Pancreas (tissue), 10 donors: Measurements from ENCODE around the gene LDAF1. TPM values are rescaled to one million over a fixed set of nuclear protein-coding genes. Genes with fewer than 3 reads are reported as not detected.

Experiments used
- ATAC-seq, 4 donors: fragments of 200-7000 bp; cut with Tn5 transposase; one replicate each; pipeline versions ENCODE4 v1.8.0 to v1.9.1; 2020; ENCODE audit warnings: mild to moderate bottlenecking in 4 of 4, moderate library complexity in 4 of 4
- DNase-seq, 6 donors: peaks; one replicate each; pipeline ENCODE4 v3.0.0-alpha.2; 2020
- FAIRE-seq: peaks from 2 replicates; lab custom pipeline; 2012; peaks lifted over from hg19 to GRCh38; lab: Jason Lieb, UNC
- H3K27ac ChIP-seq, 4 donors: fragments of 200-600 bp; sonication (generic); 1 replicate in 3 of 4; 2 replicates in 1 of 4; pipeline versions ENCODE4 v1.5.0 to v1.8.0; 2020
- H3K27me3 ChIP-seq, 4 donors: fragments of 200-600 bp; one replicate each; pipeline ENCODE4 v1.8.0; 2021
- H3K36me3 ChIP-seq, 3 donors: fragments of 200-600 bp; sonication (generic) in 1 of 3; one replicate each; pipeline versions ENCODE4 v1.5.0 to v1.8.0; 2020 to 2021
- H3K4me1 ChIP-seq, 3 donors: fragments of 200-600 bp; one replicate each; pipeline ENCODE4 v1.8.0; 2021
- H3K4me3 ChIP-seq, 4 donors: fragments of 200-600 bp; sonication (generic) in 2 of 4; one replicate each; pipeline versions ENCODE4 v1.5.0 to v1.8.0; 2020 to 2021
- H3K9me3 ChIP-seq, 4 donors: fragments of 200-600 bp; one replicate each; pipeline ENCODE4 v1.8.0; 2021
- CTCF ChIP-seq, 4 donors: fragments of 200-600 bp; sonication (generic) in 3 of 4; IDR thresholded peaks; one replicate each; pipeline versions ENCODE4 v1.5.0 to v1.8.0; 2021; ENCODE audit warnings: antibody characterized with exemption in 4 of 4
- WGBS, 2 donors: extraction: QIAGEN DNeasy Blood & Tissue Kit; methylation state at CpG; one replicate each; pipeline ENCODE4 v1.1.7; 2013; 5-methylcytosine and 5-hydroxymethylcytosine counted together
- intact Hi-C, 3 donors: fragments of 100-400 bp; cut with DNase I; formaldehyde crosslinking; loops; one replicate each; pipeline versions ENCODE4 v1.11.1 to v1.14.2; 2022
- polyA plus RNA-seq, 2 donors: library from polyadenylated mRNA; stranded (reverse); fragments of 200-250 nt; gene quantifications; one replicate each; pipeline ENCODE4 v1.2.3, GENCODE V29; 2013
- total RNA-seq, 6 donors: library from RNA; stranded (reverse); fragmentation: NEBNext Ultra II Directional in 4 of 6; extraction: Animal tissue kit (Norgen Biotek cat#: 25700) in 4 of 6; gene quantifications; one replicate each; pipeline versions ENCODE4 v1.2.1 to v1.2.4, GENCODE V29; 2021 to 2023
- donor health status: healthy with polysubstance abuse.
- donor health status: DM: no; HTN: no; CAD: no; lungs with moderate emphysema.
- donor health status: DM: no; HTN: no; CAD: no.
- donor health status: control.
- donor health status: control.
- donor health status: Bipolar disorder and iron deficiency.
- donor health status: DM: yes; HTN: yes; CAD: no.
- donor health status: DM: no; HTN: no; CAD: no.
- donor health status: DM: no; HTN: no; CAD: no.
- donor health status: DM: yes; HTN: yes; CAD: no.

LDAF1 gene
- total and polyA plus RNA-seq, 8 donors = 5.1 to 21.9 (median 12.0) TPM

DNA sequence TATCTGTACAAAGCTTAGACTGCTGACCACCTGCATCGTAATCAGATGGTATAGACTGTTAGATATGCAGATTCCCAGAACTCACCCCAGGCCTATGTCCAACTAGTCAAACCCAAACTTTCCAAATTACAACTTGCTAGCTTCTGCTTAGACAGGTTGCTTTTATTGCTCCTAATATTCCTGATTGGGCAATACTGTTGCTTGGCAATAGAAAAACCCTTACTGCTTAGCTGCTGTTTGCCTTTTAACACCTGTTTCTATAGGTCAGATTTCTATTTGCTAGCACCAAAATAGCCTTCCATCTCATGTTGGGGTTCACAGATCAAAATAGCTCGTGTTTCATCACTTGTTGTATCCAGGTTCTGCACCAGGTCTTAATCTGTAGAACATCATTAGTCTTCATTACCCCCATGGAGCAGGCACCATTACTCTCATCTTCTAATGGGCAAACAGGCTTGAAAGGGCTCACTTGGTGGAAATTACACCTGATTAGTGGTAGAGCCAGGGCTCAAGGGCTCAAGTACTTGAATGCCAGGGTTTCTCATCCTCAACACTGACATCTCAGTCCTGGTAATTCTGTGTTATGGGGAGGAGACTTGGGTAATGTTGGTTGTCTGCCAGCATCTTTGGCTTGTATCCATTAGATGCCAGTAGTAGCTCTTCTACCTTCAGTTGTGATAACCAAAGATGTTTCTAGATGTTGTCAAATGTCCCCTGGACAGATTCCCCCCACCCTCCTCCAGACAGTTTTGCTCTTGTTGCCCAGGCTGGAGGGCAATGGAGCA lies 50.2 kb downstream of the LDAF1 start:
- Histone ChIP-seq H3K4me1 (no peaks in the 10 kb centered on the region), H3K9me3 (no peaks in the 10 kb centered on the region), H3K27ac (no peak overlapping the region), H3K27me3 (no peaks in the 10 kb centered on the region), H3K4me3 (no peak overlapping the region), H3K36me3 (no peaks in the 10 kb centered on the region)
- TF ChIP-seq CTCF (IDR thresholded peaks at IDR 0.05) = no peak
- FAIRE-seq = no peak
- WGBS, 2 donors = 55 to 61% methylated on average over 2 of the region's 2 CpGs
- ATAC-seq = no peak
- no peak for DNase-seq
- intact Hi-C loops = no loop called here

DNA sequence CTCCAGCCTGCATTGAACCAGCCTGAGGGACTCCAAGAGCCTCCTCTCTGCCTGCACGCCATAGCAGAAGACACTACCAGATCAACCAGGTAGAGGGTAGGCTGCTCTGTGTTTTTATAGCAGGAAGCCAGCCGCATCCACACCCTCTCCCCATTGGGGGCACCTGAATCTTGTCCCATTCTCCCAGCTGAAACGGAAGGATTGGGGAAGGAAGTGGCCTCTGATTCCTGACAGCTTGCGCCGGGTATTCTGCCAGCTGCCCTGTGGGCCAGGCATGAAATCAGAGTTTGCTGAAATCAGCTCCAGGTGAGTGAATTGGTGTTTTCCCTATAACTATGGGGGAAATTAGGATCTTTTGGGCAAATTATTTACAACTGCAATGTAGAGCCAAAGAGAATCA lies 53.0 kb downstream of the LDAF1 start, which contains the start of gene ZP2:
TSS of gene ZP2 (minus strand) at position 89 of the 400 bp plus-strand sequence. CDS start at position 62, 27 bp downstream.
- Histone ChIP-seq H3K27ac (no peak within 1 kb of the TSS), H3K4me1 (no peaks in the 10 kb centered on the region), H3K4me3 (no peak within 1 kb of the TSS), H3K27me3 (no peaks in the 10 kb centered on the region), H3K36me3 (no peaks in the 10 kb centered on the region), H3K9me3 (no peaks in the 10 kb centered on the region)
- no peak for DNase-seq
- no peak for FAIRE-seq
- intact Hi-C loops = no loop called here
- no peak for ATAC-seq
- TF ChIP-seq CTCF (IDR thresholded peaks at IDR 0.05) = no peak
- 76 to 77% methylated on average over 5 of the region's 5 CpGs for WGBS, 2 donors

DNA sequence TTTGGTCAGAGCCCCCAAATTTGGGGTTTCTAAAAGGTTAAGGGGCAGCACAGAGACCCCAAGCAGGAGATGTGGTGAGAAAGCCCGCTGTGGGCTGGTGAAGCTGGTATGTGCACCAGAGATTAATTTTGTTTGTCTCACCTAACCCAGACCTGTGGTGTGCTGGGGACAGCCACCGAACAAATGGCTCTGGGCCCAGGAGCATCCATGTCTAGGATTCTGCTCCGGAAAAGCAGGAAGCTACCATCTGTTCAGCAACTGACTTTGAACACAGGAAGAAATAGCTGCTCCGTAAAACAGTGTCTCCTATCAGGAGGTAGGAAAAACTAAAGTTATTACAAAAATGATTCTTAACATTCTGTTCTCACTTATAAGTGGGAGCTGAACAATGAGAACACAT lies 55.6 kb downstream of the LDAF1 start:
- ATAC-seq (no peak), DNase-seq (no peak), FAIRE-seq (no peak)
- 63 to 68% methylated on average over 4 of the region's 4 CpGs for WGBS, 2 donors
- Histone ChIP-seq H3K27ac (no peak overlapping the region), H3K27me3 (no peaks in the 10 kb centered on the region), H3K9me3 (no peaks in the 10 kb centered on the region), H3K36me3 (no peaks in the 10 kb centered on the region), H3K4me1 (no peaks in the 10 kb centered on the region), H3K4me3 (no peak overlapping the region)
- intact Hi-C loops = no loop called here
- TF ChIP-seq CTCF (IDR thresholded peaks at IDR 0.05) = no peak

GRCh38 chr16:21217121-21217520 lies 58.6 kb downstream of the LDAF1 start:
- no peak overlapping the region for H3K27ac ChIP-seq
- intact Hi-C loops = loop anchor here in 1 of 3 donors (5.0 kb wide), 1 partner anchor 40 kb away; no protein-coding TSS in a partner anchor
- H3K36me3 ChIP-seq = no peaks in the 10 kb centered on the region
- 56 to 78% methylated on average over 2 of the region's 2 CpGs for WGBS, 2 donors
- no peak for FAIRE-seq
- no peak for DNase-seq
- no peak for TF ChIP-seq CTCF (IDR thresholded peaks at IDR 0.05)
- no peaks in the 10 kb centered on the region for H3K27me3 ChIP-seq
- H3K9me3 ChIP-seq = no peaks in the 10 kb centered on the region
- no peak for ATAC-seq
- no peak overlapping the region for H3K4me3 ChIP-seq
- no peaks in the 10 kb centered on the region for H3K4me1 ChIP-seq

- 40 to 41% methylated on average over 7 of the region's 7 CpGs for WGBS, 2 donors
- FAIRE-seq = no peak
- Histone ChIP-seq H3K9me3 (no peaks in the 10 kb centered on the region), H3K27me3 (no peaks in the 10 kb centered on the region), H3K4me3 (no peak overlapping the region), H3K36me3 (no peaks in the 10 kb centered on the region), H3K27ac (no peak overlapping the region), H3K4me1 (no peaks in the 10 kb centered on the region)
- no peak for ATAC-seq
- DNase-seq = no peak
- TF ChIP-seq CTCF (IDR thresholded peaks at IDR 0.05) = no peak
- intact Hi-C loops = loop anchor here in 1 of 3 donors (5.0 kb wide), 1 partner anchor 39 kb away; no protein-coding TSS in a partner anchor
Observed at GRCh38 chr16:21218153-21218552, 59.7 kb downstream of the LDAF1 start.
